GM19238 (cell line): ENCODE results near the gene P2RX2.
"Not testable (repeated sequence)": the region's sequence is repeated elsewhere in the genome, so short reads cannot be mapped to it uniquely, and the experiment has no call there.

Experiments
- DNase-seq: peaks from one replicate; pipeline ENCODE4 v3.0.0; 2011; ENCODE audit warnings: low spot score; ENCODE audit not compliant: insufficient read length

P2RX2 gene

DNA sequence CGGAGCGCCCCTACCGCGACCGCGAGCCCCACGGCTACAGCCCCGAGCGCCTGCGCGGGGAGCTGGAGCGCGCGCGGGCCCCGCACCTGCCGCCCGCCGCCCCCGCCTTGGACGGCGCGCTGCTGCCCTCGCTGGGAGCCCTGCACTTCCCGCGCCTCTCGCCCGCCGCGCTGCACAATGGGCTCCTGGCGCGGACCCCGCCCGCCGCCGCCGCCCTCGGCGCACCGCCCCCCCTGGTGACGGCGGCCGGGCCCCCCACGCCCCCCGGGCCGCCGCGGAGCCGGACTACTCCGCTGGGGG, 35.2 kb upstream of the P2RX2 start:
- no peak for DNase-seq

DNA sequence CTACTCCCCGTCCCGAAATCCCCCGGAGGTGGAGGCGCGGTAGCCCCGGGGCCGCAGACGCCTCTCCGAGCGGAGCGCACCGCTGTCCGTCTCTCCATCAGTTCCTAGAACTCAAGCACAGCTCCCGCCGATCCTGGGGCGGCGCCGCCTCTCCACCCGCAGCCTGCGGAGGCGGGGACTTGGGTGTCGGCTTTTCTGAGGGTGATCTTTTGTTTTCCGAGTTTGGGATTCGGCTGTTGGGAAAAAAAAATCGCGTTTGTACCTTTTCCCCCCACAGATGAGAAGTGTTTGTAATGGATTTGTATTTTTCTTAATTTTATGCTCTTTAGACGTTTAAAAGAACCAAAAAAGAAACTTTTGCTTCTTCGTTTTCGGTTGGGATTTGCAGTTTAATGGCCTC, 34.8 kb upstream of the P2RX2 start:
- no peak for DNase-seq

DNA sequence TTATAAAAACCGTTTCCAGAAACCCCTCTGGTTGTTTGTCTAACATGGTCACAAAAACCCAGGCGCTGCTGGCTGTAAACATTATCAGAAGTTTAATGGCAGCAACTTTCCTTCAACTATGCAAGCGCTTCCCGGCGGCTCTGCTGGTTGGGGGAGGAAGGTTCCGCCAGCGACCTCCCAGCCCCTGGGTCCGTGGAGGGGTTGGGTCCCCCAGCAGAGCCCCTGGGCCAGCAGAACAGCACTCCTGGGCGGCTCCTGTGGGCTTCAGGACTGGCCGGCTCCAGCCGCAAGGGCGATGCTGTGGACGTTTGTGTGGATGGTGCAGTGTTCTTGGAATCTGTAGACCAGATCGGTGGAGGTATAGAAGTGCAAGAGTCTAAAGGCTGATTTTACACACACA, 34.1 kb upstream of the P2RX2 start:
- DNase-seq = no peak

DNA sequence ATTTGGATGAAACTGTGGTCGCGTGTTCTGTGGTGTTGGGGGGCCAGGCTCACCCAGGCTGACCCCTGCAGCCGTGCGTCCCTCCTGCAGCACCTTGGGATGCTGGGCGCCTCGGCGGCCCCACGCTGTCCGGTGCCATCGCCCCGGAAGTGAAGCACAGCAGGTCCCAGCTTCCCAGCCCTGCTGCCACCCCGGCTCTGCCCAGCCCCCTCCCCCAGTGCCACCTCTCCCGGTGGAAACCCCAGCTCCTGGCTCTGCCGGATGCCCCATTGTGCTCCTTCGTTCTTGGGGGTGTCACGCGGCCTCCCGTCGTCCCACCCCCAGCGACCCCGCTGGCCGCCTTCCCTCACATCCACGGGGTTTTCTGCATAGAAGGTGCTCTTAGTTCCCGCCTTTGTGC, 33.4 kb upstream of the P2RX2 start:
- no peak for DNase-seq

DNA sequence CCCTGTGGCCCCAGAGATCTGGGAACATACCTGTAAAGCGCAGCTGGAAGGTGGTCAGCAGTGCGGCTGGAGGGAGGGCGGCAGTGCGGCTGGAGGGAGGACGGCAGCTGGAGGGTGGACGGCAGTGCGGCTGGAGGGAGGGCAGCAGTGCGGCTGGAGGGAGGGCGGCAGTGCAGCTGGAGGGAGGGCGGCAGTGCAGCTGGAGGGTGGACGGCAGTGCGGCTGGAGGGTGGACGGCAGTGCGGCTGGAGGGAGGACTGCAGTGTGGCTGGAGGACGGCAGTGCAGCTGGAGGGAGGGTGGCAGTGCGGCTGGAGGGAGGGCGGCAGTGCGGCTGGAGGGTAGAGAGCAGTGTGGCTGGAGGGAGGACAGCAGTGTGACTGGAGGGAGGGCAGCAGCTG, 31.6 kb upstream of the P2RX2 start:
- no peak for DNase-seq

DNA sequence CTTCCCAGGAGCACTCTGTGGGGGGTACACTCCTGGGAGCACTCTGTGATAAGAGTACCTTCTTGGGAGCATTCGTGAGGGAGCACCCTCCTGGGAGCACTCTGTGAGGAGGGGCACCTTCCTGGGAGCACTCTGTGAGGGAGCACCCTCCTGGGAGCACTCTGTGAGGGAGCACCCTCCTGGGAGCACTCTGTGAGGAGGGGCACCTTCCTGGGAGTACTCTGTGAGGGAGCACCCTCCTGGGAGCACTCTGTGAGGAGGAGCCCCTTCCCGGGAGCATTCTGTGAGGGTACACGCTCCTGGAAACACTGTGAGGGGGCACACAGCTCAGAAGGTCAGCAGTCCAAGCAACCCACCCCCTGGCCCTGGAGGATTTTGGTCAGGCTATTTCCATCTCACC, 30.8 kb upstream of the P2RX2 start:
- DNase-seq = no peak

DNA sequence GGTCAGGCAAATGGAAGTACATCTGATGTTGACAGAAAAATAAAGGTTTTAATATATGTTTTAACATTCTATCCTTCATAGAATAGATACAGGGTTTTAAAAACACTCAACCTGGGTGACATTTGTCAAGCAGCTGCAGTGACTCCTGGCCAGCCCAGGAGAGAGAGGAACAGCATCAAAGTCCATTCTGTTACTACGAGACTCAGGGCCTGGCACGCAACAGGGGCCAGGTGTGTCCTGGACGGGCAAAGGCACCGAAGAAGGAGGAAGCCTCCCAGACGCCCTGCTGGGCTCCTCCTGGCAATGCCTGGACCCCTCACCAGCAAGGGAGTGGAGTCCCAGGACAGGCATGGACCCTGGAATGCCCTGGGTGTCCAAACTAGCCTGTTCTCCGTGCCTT, 30.3 kb upstream of the P2RX2 start:
- no peak for DNase-seq

DNA sequence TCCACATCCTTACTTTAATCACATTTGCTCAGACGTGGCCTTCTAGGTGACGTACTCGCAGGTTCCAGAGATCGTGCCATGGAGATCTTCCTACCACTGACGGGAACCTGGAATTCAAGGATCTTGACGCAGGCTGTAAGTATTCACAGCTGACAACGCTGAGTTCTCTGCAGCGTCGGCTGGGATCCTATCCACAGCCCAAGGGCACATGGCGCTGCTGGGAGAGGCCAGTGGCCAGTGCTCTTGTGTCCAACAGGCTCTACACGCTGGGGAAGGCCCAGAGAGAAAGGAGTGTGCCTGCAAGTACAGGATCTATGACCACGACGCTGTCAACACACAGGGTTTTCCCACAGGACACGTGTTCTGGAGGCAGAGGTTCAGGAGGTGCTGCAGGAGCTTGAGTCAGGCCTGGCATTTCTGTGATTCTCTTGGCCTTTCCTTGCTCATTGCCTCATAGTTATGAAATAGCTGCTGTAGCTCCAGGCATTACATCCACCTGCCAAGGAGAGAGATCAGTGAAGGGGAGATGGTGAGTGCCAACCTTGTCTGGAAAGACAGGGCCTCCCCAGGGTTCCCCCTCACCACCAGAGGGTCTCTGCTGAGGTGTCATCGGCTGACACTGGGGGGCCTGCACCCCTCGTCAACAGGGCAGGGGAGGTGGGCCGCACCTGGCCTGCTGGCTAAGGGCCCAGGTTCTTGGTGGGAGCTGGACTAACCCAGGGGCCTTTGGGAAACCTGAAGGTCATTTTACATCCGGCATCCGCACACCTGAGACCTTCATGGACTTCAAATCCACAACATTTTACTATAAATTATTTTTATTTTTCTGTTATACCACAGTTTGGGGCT, 29.5 kb upstream of the P2RX2 start:
- DNase-seq = no peak

DNA sequence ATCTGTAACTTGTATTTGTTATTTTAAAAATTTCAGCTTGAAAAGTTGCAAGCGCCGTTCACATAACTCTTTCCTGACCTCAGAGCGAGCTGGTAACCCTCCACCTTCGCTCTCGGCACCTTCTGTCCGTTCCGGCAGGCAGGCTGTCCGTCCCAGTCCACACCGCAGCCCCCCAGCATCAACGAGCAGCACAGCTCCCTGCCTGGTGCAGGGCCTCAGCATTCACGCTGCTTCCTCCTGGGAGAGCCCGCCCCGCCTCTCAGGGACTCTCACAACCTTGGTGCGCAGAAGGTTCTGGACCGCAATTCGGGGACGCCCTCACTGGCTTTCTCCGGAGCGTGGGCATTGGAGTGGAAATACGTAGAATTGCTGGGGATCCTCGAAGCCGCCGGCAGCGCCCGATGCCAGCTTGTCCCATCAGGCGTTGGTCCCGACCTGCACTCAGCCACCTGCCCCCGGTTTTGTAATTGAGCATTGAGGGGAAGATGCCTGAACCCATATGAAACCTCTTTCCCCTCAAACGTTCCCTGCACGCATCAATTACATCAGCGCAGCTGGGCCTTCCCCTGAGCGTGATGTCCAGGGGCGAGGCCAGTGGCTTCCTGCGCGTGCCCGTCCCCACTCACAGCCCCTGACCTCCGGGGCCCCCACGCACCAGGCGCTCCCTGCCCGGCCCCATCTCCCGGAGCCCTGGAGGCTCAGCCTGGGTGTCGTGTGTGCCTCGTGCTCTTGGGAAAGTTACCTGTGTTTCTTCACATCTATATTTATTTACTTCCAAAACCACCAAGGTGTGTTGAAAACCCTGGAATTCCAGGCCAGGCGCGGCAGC, 27.3 kb upstream of the P2RX2 start:
- DNase-seq = no peak

DNA sequence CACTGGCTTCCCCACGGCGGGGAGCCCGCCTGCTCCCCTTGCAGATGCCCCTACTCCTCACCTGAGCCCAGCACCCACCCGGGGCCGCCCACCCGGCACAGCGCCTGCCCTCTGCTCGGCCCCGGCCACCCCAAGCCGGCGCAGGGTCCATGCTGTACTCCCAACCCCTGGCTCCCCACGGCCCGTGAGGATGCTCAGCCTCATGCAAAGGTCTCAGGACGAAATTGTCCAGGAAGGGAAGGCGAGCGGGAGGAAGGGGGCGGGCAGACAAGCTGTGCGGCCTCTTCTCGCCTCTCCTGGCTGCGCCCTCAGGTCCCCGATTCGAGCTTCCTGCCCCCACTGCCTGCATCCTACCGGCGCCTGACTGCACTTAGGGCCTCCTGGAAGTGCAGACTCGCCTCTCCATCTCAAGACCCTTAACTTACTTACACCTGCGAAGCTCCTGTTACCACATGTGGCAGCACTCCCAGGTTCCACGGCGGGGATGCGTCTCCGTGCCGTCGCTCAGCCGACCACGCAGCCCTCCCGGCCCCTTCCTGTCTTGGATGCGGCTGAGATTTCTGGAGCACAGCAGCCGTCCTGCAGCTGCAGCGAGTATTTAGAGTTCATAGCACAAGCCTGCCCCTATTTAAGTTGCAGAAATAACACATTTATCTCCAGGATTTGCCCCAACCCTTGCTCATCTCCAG, 26.1 kb upstream of the P2RX2 start:
- no peak for DNase-seq

DNA sequence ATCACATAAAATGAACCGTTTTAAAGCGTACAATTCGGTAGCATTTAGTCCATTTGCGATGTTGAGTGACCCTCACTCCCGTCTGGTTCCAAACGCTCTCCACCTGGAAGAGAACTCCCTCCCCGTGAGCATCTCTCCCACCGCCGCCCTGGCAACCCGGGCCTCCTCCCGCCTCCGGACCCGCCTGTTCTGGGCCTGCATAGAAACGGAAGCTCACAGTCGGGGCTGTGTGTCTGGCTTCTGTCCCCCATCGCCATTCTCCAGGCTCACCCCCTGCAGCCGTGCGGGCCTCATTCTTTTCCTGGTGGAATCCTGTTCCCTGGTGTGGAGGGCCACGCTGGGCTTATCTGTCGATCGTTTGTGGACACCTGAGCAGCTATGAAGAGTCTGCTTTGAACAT, 25.5 kb upstream of the P2RX2 start:
- no peak for DNase-seq

DNA sequence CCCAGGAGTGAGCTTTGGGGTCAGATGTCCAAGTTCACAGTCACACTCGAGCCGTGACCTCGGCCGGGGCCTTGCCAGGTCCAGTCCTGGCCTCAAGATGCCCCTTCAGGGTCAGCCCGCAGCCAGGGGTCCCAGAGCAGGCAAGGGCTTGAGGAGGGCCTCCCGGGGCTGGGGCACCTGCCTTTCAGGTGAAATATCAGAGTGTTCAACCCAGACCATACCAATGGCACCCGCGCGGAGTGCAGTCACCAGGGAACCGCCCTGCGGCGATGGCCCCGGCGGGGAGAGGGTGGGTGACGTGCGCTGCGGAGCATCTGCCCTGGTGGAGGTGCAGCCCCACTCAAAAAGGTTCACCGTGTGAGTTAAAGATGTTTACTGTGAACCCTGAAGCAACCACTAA, 25.1 kb upstream of the P2RX2 start:
- DNase-seq = no peak

DNA sequence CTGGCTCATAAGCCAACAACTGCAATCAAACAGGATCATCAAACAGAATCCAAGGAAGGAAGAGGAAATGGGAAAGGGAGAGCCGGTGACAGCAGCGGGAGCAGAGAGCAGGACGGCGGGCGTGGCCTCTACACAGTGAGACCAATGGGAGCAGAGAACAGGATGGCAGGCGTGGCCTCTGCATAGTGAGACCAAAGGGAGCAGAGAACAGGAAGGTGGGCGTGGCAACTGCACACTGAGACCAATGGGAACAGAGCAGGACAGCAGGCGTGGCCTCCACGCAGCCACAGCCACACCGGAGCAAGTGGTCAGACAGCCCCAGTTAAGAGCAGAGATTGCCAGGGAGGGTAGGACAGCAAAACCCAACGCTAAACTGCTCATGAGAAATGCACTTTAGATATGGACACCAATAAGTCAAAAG, 24.6 kb upstream of the P2RX2 start:
- no peak for DNase-seq

DNA sequence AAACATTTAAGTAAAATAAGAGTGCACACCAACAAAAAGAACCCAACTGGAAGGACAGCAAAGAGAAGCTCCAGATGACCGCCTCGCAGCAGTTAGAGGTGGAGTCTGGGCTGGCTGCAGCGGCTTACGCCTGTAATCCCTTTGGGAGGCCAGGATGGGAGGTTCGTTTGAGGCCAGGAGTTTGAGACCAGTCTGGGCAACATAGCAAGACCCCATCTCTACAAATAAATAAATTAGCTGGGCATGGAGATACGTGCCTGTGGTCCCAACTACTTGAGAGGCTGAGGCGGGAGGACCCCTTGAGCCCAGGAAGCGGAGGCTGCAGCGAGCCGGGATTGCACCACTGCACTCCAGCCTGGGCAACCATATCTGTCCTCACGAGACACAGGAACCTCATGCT, 23.4 kb upstream of the P2RX2 start:
- no peak for DNase-seq

DNA sequence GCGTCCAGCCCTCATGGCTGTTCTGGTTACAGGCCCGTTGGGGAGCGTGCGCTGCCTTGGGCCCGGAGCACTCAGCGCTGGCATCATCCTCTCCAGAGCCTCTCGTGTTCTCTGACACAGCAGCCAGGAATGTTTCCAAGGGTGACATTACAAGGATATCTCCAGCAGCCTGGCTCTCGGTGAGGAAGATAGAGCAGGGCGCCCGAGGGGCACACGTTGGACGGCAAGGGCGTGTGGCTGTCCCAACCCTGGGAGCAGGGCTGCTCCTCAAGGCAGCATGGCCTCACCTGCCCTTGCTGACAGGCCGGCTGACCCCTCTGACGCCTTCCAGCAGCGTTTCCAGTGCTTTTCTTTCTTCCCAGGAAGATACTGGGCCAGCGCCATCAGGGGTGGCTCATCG, 22.6 kb upstream of the P2RX2 start:
- DNase-seq = no peak

DNA sequence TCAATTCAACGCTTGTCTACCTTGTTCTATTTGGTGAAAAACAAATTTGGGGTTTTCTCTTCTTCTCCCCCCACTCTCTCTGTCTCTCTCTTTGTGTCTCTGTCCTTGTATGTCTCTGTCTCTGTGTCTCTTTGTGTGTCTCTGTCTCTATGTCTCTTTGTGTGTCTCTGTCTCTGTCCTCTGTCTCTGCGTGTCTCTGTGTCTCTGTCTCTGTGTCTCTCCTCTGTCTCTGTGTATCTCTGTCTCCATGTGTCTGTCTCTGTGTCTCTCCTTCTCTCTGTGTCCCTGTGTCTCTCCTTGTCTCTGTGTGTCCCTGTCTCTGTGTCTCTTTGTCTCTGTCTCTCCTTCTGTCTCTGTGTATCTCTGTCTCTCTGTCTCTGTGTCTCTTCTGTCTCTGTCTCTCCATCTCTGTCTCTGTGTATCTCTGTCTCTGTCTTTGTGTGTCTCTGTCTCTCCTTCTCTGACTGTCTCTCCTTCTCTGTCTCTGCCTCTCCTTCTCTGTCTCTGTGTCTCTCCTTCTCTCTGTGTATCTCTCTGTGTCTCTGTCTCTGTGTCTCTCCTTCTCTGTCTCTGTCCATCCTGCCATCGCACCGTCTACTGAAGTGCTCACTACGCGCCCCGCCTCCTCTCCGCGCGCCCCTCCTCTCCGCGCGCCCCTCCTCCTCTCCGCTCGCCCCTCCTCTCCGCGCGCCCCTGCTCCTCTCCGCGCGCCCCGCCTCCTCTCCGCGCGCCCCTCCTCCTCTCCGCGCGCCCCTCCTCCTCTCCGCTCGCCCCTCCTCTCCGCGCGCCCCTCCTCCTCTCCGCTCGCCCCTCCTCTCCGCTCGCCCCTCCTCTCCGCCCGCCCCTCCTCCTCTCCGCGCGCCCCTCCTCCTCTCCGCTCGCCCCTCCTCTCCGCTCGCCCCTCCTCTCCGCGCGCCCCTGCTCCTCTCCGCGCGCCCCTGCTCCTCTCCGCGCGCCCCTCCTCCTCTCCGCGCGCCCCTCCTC, 21.0 kb upstream of the P2RX2 start:
- no peak for DNase-seq

DNA sequence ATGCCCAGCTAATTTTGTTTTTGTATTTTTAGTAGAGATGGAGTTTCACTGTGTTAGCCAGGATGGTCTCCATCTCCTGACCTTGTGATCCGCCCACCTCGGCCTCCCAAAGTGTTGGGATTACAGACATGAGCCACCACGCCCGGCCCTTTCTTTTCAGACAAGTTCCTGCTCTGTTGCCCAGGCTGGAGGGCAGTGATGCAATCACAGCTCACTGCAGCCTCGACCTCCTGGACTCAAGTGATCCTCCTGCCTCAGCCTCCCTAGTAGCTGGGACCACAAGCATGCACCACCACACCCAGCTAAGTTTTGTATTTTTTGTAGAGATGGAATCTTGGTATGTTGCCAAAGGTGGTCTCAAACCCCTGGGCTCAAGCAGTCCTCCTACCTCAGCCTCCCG, 19.1 kb upstream of the P2RX2 start:
- DNase-seq = not testable (repeated sequence)

DNA sequence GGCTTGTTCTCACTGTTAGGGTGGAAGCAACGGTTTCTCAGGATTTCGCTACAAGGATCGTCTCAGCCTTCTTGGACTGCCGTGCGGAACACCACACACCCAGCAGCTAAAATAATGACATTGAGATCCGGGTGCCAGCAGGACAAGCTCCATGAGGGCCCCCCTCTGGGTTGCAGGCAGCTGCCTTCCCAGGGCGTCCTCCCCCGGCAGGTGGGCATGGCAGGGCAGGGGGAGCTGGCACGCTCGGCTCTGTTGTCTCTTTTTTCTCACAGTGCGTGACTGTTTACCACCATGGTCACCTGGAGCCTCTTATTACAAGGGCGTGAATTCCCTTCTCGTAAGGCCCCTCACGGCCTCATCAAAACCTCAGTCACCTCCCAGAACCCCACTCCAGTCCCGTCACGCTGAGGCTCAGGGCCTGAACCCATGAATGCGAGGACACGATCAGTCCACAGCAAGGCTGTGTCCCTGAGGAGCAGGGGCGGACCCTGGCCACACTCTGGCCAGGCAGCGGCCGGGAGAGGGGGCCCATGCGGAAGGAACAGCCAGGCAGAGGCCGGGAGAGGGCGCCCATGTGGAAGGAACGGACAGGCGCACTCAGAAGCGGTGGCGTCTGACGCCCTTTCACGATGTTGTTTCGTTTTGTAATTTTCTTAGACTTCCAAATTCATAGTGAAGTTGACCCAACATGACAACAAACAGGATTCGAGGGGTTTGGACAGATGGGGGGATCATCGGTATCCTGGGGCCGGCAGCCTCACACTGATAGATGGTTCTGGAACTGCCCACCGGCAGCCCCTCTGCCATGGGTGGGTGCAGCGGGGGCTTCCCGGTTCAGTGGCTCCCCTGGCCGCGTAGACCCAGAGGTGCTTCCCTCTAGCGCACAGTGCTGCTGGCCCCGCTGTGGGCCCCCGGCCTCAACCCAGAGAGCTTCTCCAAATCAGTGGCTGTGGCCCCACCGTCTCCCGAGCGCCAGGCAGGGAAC, 18.2 kb upstream of the P2RX2 start:
- no peak for DNase-seq

DNA sequence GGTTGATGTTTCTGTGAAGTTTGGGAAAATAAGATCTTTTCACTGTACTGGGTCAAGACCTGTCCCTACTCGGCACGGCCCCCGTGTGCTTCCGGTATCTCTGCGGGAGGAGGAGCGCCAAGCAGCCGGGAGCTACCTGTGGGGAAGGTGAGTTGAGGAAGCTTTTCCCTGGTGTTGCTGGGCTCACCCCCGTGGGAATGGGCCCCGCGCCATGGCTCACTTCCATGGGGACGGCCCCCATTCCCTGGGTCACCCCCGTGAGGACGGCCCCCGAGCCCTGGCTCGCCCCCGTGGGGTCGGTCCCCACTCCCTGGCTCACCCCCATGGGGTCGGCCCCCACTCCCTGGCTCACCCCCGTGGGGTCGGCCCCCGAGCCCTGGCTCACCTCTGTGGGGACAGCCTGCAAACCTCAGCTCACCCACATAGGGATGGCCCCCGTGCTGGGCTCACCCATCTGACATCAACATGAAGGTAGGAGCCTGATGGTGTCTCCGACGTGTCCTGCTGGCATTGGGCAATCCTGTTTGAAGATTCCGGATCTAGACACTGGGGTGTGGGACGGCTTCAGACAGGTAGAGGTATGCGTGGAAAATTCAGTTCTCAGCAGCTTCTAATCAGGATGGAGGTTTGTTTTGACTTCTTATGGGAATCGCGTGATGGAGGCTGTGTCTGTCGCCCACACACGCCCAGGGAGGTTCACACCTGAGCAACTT, 17.2 kb upstream of the P2RX2 start:
- DNase-seq = no peak
